IMR-90 (cell line): ENCODE results near the gene SLC4A4.

Experiments used
- CEBPB ChIP-seq: IDR thresholded peaks from 2 replicates; pipeline ENCODE4 v1.6.1; 2012; ENCODE audit warnings: low read depth, low read length, improper control_type of control experiment
- CHD1 ChIP-seq: IDR thresholded peaks from 2 replicates; pipeline ENCODE4 v1.6.1; 2012; ENCODE audit warnings: low read depth, low read length, improper control_type of control experiment
- POLR2A ChIP-seq: IDR thresholded peaks from 2 replicates; pipeline ENCODE4 v1.6.1; 2012; ENCODE audit warnings: mild to moderate bottlenecking, low read depth, low read length
- TF ChIP-seq, protein P1 (sequence below): conservative IDR thresholded peaks from 2 replicates; pipeline ENCODE4 v1.5.1; 2012; ENCODE audit warnings: mild to moderate bottlenecking, low read depth, low read length, improper control_type of control experiment
- TF ChIP-seq, protein P2 (sequence below): fragments of 150-350 bp; IDR thresholded peaks from 2 replicates; pipeline ENCODE4 v1.6.1; 2016; ENCODE audit warnings: low read depth, mild to moderate bottlenecking, low read length, moderate library complexity, borderline replicate concordance
- TF ChIP-seq, protein P3 (sequence below): fragments of 150-350 bp; IDR thresholded peaks from 2 replicates; pipeline ENCODE4 v1.6.1; 2017; ENCODE audit warnings: mild to moderate bottlenecking, antibody characterized with exemption, low read length, low read depth

DNA sequence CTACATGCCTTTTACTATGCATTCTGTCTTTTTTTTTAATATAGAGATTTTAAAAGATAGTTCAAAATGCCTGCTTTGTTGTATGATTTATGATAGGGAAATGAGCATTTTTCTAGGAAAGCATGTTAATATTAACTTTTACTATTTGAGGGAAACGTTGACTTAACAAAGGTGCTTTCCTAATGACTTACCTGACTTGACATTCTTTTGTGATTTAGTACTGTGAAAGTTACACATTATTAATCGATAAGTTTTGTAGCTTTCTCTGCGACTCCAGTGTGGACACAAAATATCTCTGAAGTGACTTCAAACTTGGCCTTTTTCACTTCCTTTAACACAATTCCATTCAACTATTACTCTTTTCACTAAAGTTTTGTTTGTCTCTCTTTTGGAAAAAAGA lies 260.8 kb downstream of the SLC4A4 start:
- TF ChIP-seq, protein P1, sequence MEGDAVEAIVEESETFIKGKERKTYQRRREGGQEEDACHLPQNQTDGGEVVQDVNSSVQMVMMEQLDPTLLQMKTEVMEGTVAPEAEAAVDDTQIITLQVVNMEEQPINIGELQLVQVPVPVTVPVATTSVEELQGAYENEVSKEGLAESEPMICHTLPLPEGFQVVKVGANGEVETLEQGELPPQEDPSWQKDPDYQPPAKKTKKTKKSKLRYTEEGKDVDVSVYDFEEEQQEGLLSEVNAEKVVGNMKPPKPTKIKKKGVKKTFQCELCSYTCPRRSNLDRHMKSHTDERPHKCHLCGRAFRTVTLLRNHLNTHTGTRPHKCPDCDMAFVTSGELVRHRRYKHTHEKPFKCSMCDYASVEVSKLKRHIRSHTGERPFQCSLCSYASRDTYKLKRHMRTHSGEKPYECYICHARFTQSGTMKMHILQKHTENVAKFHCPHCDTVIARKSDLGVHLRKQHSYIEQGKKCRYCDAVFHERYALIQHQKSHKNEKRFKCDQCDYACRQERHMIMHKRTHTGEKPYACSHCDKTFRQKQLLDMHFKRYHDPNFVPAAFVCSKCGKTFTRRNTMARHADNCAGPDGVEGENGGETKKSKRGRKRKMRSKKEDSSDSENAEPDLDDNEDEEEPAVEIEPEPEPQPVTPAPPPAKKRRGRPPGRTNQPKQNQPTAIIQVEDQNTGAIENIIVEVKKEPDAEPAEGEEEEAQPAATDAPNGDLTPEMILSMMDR: no peak
- TF ChIP-seq, protein P2, sequence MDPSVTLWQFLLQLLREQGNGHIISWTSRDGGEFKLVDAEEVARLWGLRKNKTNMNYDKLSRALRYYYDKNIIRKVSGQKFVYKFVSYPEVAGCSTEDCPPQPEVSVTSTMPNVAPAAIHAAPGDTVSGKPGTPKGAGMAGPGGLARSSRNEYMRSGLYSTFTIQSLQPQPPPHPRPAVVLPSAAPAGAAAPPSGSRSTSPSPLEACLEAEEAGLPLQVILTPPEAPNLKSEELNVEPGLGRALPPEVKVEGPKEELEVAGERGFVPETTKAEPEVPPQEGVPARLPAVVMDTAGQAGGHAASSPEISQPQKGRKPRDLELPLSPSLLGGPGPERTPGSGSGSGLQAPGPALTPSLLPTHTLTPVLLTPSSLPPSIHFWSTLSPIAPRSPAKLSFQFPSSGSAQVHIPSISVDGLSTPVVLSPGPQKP: no peak
- TF ChIP-seq POLR2A (no peak), CEBPB (no peak), CHD1 (no peak)
- TF ChIP-seq, protein P3, sequence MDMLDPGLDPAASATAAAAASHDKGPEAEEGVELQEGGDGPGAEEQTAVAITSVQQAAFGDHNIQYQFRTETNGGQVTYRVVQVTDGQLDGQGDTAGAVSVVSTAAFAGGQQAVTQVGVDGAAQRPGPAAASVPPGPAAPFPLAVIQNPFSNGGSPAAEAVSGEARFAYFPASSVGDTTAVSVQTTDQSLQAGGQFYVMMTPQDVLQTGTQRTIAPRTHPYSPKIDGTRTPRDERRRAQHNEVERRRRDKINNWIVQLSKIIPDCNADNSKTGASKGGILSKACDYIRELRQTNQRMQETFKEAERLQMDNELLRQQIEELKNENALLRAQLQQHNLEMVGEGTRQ: no peak
